Measurements from ENCODE around the gene MTHFD1. TPM values are rescaled to one million over a fixed set of nuclear protein-coding genes. Genes with fewer than 3 reads are reported as not detected.

The MTHFD1 gene
- total RNA-seq, 1 donor, result 28.2 TPM

DNA sequence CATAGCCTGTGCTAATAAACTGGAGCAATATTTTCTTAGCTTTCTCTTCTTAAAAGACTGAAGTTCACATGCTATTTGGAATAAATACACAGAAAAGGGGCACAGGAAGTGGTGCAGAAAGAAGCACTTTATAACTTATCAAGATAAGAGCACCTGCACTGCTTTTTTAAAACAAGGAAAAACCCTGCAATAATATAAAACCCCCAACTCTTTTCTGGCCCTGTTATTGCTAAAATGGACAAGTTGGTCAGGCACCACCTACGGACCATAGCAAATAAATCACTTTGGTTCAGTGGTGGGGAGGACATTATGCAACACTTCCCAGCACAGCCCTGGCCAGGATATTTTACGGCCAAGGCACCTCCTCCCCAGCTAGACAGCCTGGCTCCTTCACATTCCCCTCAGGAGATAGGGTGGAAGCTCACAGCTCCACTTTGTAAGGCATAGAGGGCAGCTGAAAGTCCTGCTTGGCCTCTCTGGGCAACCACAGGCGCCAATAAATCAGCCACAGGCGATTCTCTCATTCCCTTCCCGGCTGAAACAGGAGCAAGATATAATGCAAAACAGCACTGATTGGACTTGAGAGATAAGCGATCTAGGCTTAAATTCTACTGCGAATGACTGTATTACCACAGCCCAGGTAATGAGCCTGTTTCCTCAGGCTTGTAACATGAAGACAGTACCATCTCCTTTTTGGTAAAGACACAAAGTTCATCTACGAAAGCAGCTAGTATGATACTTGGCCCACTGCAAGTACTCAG is 113.4 kb downstream of the MTHFD1 start:
- Histone ChIP-seq H3K4me3 (ENCODE audit: insufficient read depth, low read length) (peak overlapping the region; percentile 88), H3K36me3 (ENCODE audit: insufficient read depth, low read length) (peaks cover 2% of the 10 kb centered on the region), H3K27ac (ENCODE audit: low read depth, low read length) (peak overlapping the region; percentile 89), H3K27me3 (ENCODE audit: insufficient read depth, low read length) (no peaks in the 10 kb centered on the region), H3K9me3 (ENCODE audit: low read depth, low read length) (no peaks in the 10 kb centered on the region), H4K20me1 (ENCODE audit: insufficient read depth, low read length) (peaks cover 12% of the 10 kb centered on the region), H3K79me2 (ENCODE audit: insufficient read depth, low read length) (peaks cover 61% of the 10 kb centered on the region), H2AFZ (ENCODE audit: low read length) (peak overlapping the region; percentile 20), H3K4me1 (ENCODE audit: insufficient read depth, low read length) (peaks cover 25% of the 10 kb centered on the region), H3K4me2 (ENCODE audit: insufficient read depth, low read length) (peak overlapping the region; percentile 97)
- no peak for TF ChIP-seq CTCF (IDR thresholded peaks at IDR 0.05; ENCODE audit: extremely low read depth, low read depth, low read length)
- peak; percentile 85 for DNase-seq (ENCODE audit: insufficient read length, low spot score, missing footprints)

DNA sequence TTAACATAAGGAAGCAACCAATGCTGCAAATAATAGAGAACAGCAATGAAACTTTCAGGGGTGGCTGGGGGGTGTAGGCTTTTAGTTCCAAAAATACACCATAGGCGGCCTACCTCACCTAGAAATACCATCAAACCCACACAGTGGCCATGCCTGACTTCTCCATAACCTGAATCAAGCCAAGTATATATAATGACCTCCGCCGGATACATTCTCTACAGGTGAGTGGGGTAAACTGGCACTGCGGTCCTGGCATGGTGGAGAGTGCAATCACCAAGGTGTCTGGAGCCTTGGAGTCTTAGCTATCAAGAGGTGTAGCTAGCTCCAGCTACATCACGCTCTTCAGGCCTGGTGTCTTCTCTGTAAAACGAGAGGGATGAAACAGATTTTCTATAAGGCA is 114.3 kb downstream of the MTHFD1 start:
- Histone ChIP-seq H3K4me1 (ENCODE audit: insufficient read depth, low read length) (peaks cover 34% of the 10 kb centered on the region), H2AFZ (ENCODE audit: low read length) (peak overlapping the region; percentile 85), H3K36me3 (ENCODE audit: insufficient read depth, low read length) (peaks cover 2% of the 10 kb centered on the region), H3K27ac (ENCODE audit: low read depth, low read length) (peak overlapping the region; percentile 89), H3K4me3 (ENCODE audit: insufficient read depth, low read length) (peak overlapping the region; percentile 88), H4K20me1 (ENCODE audit: insufficient read depth, low read length) (peaks cover 21% of the 10 kb centered on the region), H3K4me2 (ENCODE audit: insufficient read depth, low read length) (peak overlapping the region; percentile 97), H3K27me3 (ENCODE audit: insufficient read depth, low read length) (no peaks in the 10 kb centered on the region), H3K9me3 (ENCODE audit: low read depth, low read length) (no peaks in the 10 kb centered on the region), H3K79me2 (ENCODE audit: insufficient read depth, low read length) (peaks cover 67% of the 10 kb centered on the region)
- TF ChIP-seq CTCF (IDR thresholded peaks at IDR 0.05; ENCODE audit: extremely low read depth, low read depth, low read length), result no peak
- no peak for DNase-seq (ENCODE audit: insufficient read length, low spot score, missing footprints)

GRCh38 chr14:64502887-64503433 is 114.8 kb downstream of the MTHFD1 start:
- Histone ChIP-seq H2AFZ (ENCODE audit: low read length) (peak overlapping the region; percentile 85), H3K4me1 (ENCODE audit: insufficient read depth, low read length) (peaks cover 39% of the 10 kb centered on the region), H3K9me3 (ENCODE audit: low read depth, low read length) (no peaks in the 10 kb centered on the region), H3K27me3 (ENCODE audit: insufficient read depth, low read length) (no peaks in the 10 kb centered on the region), H4K20me1 (ENCODE audit: insufficient read depth, low read length) (peaks cover 26% of the 10 kb centered on the region), H3K4me2 (ENCODE audit: insufficient read depth, low read length) (peak overlapping the region; percentile 97), H3K79me2 (ENCODE audit: insufficient read depth, low read length) (peaks cover 68% of the 10 kb centered on the region), H3K36me3 (ENCODE audit: insufficient read depth, low read length) (peaks cover 2% of the 10 kb centered on the region), H3K27ac (ENCODE audit: low read depth, low read length) (peak overlapping the region; percentile 89), H3K4me3 (ENCODE audit: insufficient read depth, low read length) (peak overlapping the region; percentile 88)
- no peak for TF ChIP-seq CTCF (IDR thresholded peaks at IDR 0.05; ENCODE audit: extremely low read depth, low read depth, low read length)
- DNase-seq (ENCODE audit: insufficient read length, low spot score, missing footprints), result peak; percentile 64
